ENCODE data around the gene NR1I2. TPM values are rescaled to one million over a fixed set of nuclear protein-coding genes. Genes with fewer than 3 reads are reported as not detected.

NR1I2 gene
- 0.10 TPM for total RNA-seq

- no peak for DNase-seq
Observed at GRCh38 chr3:119781330-119782198, at the start of gene NR1I2. Gene NR1I2 (plus strand): TSS chr3:119782101.

GRCh38 chr3:119733812-119734211 is 48.1 kb upstream of the NR1I2 start:
- no peak for DNase-seq

GRCh38 chr3:119738741-119739140 is 43.2 kb upstream of the NR1I2 start:
- DNase-seq: no peak

GRCh38 chr3:119741657-119742590 is 40.0 kb upstream of the NR1I2 start:
- no peak for DNase-seq

- DNase-seq: no peak
Observed at GRCh38 chr3:119743921-119744320, 38.0 kb upstream of the NR1I2 start.

GRCh38 chr3:119745942-119746341 is 36.0 kb upstream of the NR1I2 start:
- no peak for DNase-seq

GRCh38 chr3:119746423-119746822 is 35.5 kb upstream of the NR1I2 start:
- no peak for DNase-seq

- no peak for DNase-seq
Observed at GRCh38 chr3:119747357-119747756, 34.5 kb upstream of the NR1I2 start.

- DNase-seq: no peak
Observed at GRCh38 chr3:119748991-119749390, 32.9 kb upstream of the NR1I2 start.

- DNase-seq: no peak
Observed at GRCh38 chr3:119751423-119751822, 30.5 kb upstream of the NR1I2 start.

- no peak for DNase-seq
Observed at GRCh38 chr3:119759962-119760361, 21.9 kb upstream of the NR1I2 start.

- no peak for DNase-seq
Observed at GRCh38 chr3:119762876-119763275, 19.0 kb upstream of the NR1I2 start.

GRCh38 chr3:119763466-119763865 is 18.4 kb upstream of the NR1I2 start:
- DNase-seq: no peak

GRCh38 chr3:119765239-119765638 is 16.7 kb upstream of the NR1I2 start:
- DNase-seq: no peak

GRCh38 chr3:119767936-119768601 is 13.8 kb upstream of the NR1I2 start:
- no peak for DNase-seq

GRCh38 chr3:119768668-119769393 is 13.1 kb upstream of the NR1I2 start:
- no peak for DNase-seq

GRCh38 chr3:119769394-119770149 is 12.3 kb upstream of the NR1I2 start:
- DNase-seq: no peak

- DNase-seq: no peak
Observed at GRCh38 chr3:119774444-119774843, 7.5 kb upstream of the NR1I2 start.

- DNase-seq: no peak
Observed at GRCh38 chr3:119776304-119776703, 5.6 kb upstream of the NR1I2 start.

GRCh38 chr3:119778176-119778575 is 3.7 kb upstream of the NR1I2 start:
- no peak for DNase-seq

- DNase-seq: no peak
Observed at GRCh38 chr3:119778811-119779210, 3.1 kb upstream of the NR1I2 start.

Measured in skin of body (tissue), 2 donors.